CD14-positive monocyte (primary cell): ENCODE measurements around the gene GTF2H3. TPM values are rescaled to one million over a fixed set of nuclear protein-coding genes. Genes with fewer than 3 reads are reported as not detected.

Experiments used
- DNase-seq, 3 donors: peaks; one replicate each; pipeline ENCODE4 v3.0.0-alpha.2; 2011 to 2022
- H2AFZ ChIP-seq: 2 replicates; pipeline ENCODE4 v1.6.0; 2012; ENCODE audit warnings: mild to moderate bottlenecking, low read depth, low read length, inconsistent platforms; ENCODE audit not compliant: insufficient read depth, poor library complexity, severe bottlenecking
- H3K27ac ChIP-seq, 2 donors: 1 replicate in 1 of 2; 2 replicates in 1 of 2; pipeline ENCODE4 v1.5.1; 2012 to 2013; ENCODE audit warnings: low read length in 2 of 2, control low read depth in 1 of 2, inconsistent platforms in 1 of 2, low read depth in 1 of 2, mild to moderate bottlenecking in 1 of 2
- H3K27me3 ChIP-seq, 2 donors: one replicate each; pipeline versions ENCODE4 v1.6.0 to v1.6.1; 2011 to 2013; ENCODE audit warnings: low read length in 2 of 2; ENCODE audit not compliant: control insufficient read depth in 2 of 2, insufficient read depth in 2 of 2
- H3K36me3 ChIP-seq, 2 donors: replicated peaks in 1 of 2; 1 replicate in 1 of 2; 2 replicates in 1 of 2; pipeline versions ENCODE4 v1.5.1 to v1.6.1; 2012 to 2013; ENCODE audit warnings: low read length in 2 of 2, control low read depth in 1 of 2, inconsistent platforms in 1 of 2, mild to moderate bottlenecking in 1 of 2; ENCODE audit not compliant: insufficient read depth in 2 of 2, control insufficient read depth in 1 of 2
- H3K4me1 ChIP-seq, 2 donors: 1 replicate in 1 of 2; 2 replicates in 1 of 2; pipeline versions ENCODE4 v1.5.1 to v1.6.1; 2012 to 2013; ENCODE audit warnings: low read length in 2 of 2, control low read depth in 1 of 2, inconsistent platforms in 1 of 2, mild to moderate bottlenecking in 1 of 2, moderate library complexity in 1 of 2; ENCODE audit not compliant: insufficient read depth in 2 of 2, control insufficient read depth in 1 of 2
- H3K4me2 ChIP-seq: replicated peaks from 2 replicates; pipeline ENCODE3; 2012; ENCODE audit warnings: low read length, moderate library complexity, mild to moderate bottlenecking; ENCODE audit not compliant: poor library complexity, severe bottlenecking; ENCODE audit errors: extremely low read depth
- H3K4me3 ChIP-seq, 3 experiments: fragments of 200-600 bp in 1 of 3; sonication (generic) in 1 of 3; replicated peaks in 1 of 3; 1 replicate in 2 of 3; 2 replicates in 1 of 3; pipeline ENCODE4 v1.5.1; 2011 to 2013; ENCODE audit warnings: low read length in 3 of 3, mild to moderate bottlenecking in 3 of 3, control low read depth in 2 of 3, low read depth in 2 of 3, inconsistent platforms in 1 of 3, moderate library complexity in 1 of 3
- H3K79me2 ChIP-seq: 2 replicates; pipeline ENCODE4 v1.6.0; 2012; ENCODE audit warnings: mild to moderate bottlenecking, control low read depth, inconsistent platforms, low read length, moderate library complexity; ENCODE audit not compliant: insufficient read depth
- H3K9ac ChIP-seq: 2 replicates; pipeline ENCODE4 v1.6.0; 2017; ENCODE audit warnings: low read length, mild to moderate bottlenecking; ENCODE audit not compliant: insufficient read depth, poor library complexity, severe bottlenecking
- H3K9me3 ChIP-seq, 2 donors: replicated peaks in 1 of 2; 1 replicate in 1 of 2; 2 replicates in 1 of 2; pipeline versions ENCODE4 v1.5.1 to v1.6.1; 2012 to 2013; ENCODE audit warnings: low read length in 2 of 2, control low read depth in 1 of 2; ENCODE audit not compliant: control insufficient read depth in 1 of 2, insufficient read depth in 1 of 2
- H4K20me1 ChIP-seq: 2 replicates; pipeline ENCODE4 v1.6.0; 2012; ENCODE audit warnings: mild to moderate bottlenecking, low read length, control low read depth, moderate library complexity; ENCODE audit not compliant: insufficient read depth
- H3K27ac Mint-ChIP-seq, 7 donors: one replicate each; pipeline ENCODE4 v1.8.0; 2020; ENCODE audit warnings: mild to moderate bottlenecking in 7 of 7, mixed read lengths in 7 of 7, moderate library complexity in 6 of 7, inconsistent platforms in 2 of 7
- H3K27me3 Mint-ChIP-seq, 3 donors: one replicate each; pipeline ENCODE4 v1.8.0; 2021 to 2022; ENCODE audit warnings: low read depth in 3 of 3, mild to moderate bottlenecking in 3 of 3, mixed read lengths in 3 of 3, moderate library complexity in 3 of 3, inconsistent platforms in 1 of 3
- H3K36me3 Mint-ChIP-seq, 2 donors: one replicate each; pipeline ENCODE4 v1.8.0; 2020; ENCODE audit warnings: mixed read lengths in 2 of 2, inconsistent platforms in 1 of 2, mild to moderate bottlenecking in 1 of 2
- H3K4me1 Mint-ChIP-seq: one replicate; pipeline ENCODE4 v1.8.0; 2020; ENCODE audit warnings: mild to moderate bottlenecking, mixed read lengths
- H3K4me3 Mint-ChIP-seq, 2 donors: one replicate each; pipeline ENCODE4 v1.8.0; 2020; ENCODE audit warnings: mild to moderate bottlenecking in 2 of 2, mixed read lengths in 2 of 2, moderate library complexity in 1 of 2
- H3K9me3 Mint-ChIP-seq, 7 donors: one replicate each; pipeline ENCODE4 v1.8.0; 2020 to 2022; ENCODE audit warnings: mixed read lengths in 7 of 7, mild to moderate bottlenecking in 6 of 7, moderate library complexity in 6 of 7, inconsistent platforms in 2 of 7
- WGBS: methylation state at CpG from one replicate; pipeline ENCODE4 v1.1.5; 2013; ENCODE audit warnings: missing lambda C conversion rate; ENCODE audit not compliant: insufficient coverage; 5-methylcytosine and 5-hydroxymethylcytosine counted together
- intact Hi-C, 2 donors: fragments of 100-400 bp; cut with micrococcal nuclease; formaldehyde crosslinking; loops; one replicate each; pipeline versions ENCODE4 v1.15.0 to v1.15.1; 2023
- polyA plus RNA-seq, 3 donors: library from polyadenylated mRNA; depleted of rRNA in 1 of 3; unstranded in 2 of 3; stranded (reverse) in 1 of 3; fragments of 300-500 nt in 2 of 3; fragments of >200 nt in 1 of 3; fragmentation: Illumina TruSeq in 2 of 3; gene quantifications; 1 replicate in 2 of 3; 2 replicates in 1 of 3; pipeline ENCODE4 v1.2.3, GENCODE V29; 2012 to 2021
- TF ChIP-seq, protein P1 (sequence below): fragments of 200-600 bp; IDR thresholded peaks from one replicate; pipeline ENCODE4 v1.8.0; 2022; ENCODE audit warnings: antibody characterized with exemption, mild to moderate bottlenecking

The GTF2H3 gene
- polyA plus RNA-seq, 3 donors: 8.2 to 21.7 (median 12.3) TPM

DNA sequence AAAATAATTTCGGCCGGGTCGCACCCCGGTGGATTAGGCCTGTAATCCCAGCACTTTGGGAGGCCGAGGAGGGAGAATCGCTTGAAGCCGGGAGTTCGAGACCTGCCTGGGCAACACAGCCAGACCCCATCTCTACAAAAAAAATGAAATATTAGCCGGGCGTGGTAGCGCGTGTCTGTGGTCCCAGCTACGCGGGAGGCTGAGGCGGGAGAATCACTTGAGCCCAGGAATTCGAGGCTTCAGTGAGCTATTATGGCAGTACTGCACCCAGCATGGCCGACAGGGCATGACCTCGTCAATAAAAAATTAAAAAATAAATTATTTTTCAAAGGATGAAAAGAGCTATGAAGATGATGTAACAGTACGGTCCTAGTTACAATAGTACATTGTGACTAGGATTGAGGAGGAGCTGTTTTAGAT is 523 bp downstream of the GTF2H3 start:
- H3K4me1 Mint-ChIP-seq: peaks cover 15% of the 10 kb centered on the region
- H3K9ac ChIP-seq: peak overlapping the region; percentile 92
- H3K36me3 ChIP-seq: peaks cover 21 to 28% of the 10 kb centered on the region in 2 donors
- no peaks in the 10 kb centered on the region for H3K27me3 ChIP-seq
- no peak for DNase-seq
- peak overlapping the region; percentile 85 to 95 for H3K4me3 Mint-ChIP-seq
- H3K27ac ChIP-seq: peak overlapping the region; percentile 45 to 97
- H3K9me3 Mint-ChIP-seq: no peaks in the 10 kb centered on the region
- peak overlapping the region; percentile 92 to 96 (median 94) for H3K27ac Mint-ChIP-seq
- TF ChIP-seq, protein P1, sequence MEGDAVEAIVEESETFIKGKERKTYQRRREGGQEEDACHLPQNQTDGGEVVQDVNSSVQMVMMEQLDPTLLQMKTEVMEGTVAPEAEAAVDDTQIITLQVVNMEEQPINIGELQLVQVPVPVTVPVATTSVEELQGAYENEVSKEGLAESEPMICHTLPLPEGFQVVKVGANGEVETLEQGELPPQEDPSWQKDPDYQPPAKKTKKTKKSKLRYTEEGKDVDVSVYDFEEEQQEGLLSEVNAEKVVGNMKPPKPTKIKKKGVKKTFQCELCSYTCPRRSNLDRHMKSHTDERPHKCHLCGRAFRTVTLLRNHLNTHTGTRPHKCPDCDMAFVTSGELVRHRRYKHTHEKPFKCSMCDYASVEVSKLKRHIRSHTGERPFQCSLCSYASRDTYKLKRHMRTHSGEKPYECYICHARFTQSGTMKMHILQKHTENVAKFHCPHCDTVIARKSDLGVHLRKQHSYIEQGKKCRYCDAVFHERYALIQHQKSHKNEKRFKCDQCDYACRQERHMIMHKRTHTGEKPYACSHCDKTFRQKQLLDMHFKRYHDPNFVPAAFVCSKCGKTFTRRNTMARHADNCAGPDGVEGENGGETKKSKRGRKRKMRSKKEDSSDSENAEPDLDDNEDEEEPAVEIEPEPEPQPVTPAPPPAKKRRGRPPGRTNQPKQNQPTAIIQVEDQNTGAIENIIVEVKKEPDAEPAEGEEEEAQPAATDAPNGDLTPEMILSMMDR: no peak
- H3K4me2 ChIP-seq: peak overlapping the region; percentile 92
- intact Hi-C loops: no loop called here
- no peaks in the 10 kb centered on the region for H4K20me1 ChIP-seq
- H3K4me1 ChIP-seq: peaks cover 13 to 24% of the 10 kb centered on the region in 2 donors
- 26% methylated on average over 9 of the region's 19 CpGs for WGBS
- peak overlapping the region; percentile 95 for H2AFZ ChIP-seq
- no peaks in the 10 kb centered on the region for H3K27me3 Mint-ChIP-seq
- H3K4me3 ChIP-seq: peak overlapping the region; percentile 65 to 98 (median 97)
- H3K9me3 ChIP-seq: no peaks in the 10 kb centered on the region
- H3K36me3 Mint-ChIP-seq: peaks cover 21 to 32% of the 10 kb centered on the region in 2 donors
- peaks cover 42% of the 10 kb centered on the region for H3K79me2 ChIP-seq

DNA sequence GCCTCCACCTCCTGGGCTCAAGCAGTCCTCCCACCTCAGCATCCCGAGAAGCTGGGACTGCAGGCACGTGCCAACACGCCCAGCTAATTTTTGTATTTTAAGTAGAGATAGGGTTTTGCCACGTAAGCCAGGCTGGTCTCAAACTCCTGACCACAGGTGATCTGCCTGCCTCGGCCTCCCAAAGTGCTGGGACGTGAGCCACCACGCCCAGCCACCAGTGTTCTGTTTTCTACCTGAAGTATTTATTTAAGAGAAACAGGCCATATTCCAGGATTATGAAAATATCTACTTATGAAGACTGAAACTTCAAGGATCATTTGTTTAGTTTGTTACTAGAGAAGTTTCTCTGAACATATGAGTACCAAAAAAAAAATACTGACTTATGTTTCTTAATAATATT is 10.3 kb downstream of the GTF2H3 start:
- Mint-ChIP-seq H3K4me3 (no peak overlapping the region), H3K27me3 (peaks cover 0 to 2% (median 0%) of the 10 kb centered on the region in 3 donors), H3K9me3 (no peaks in the 10 kb centered on the region), H3K4me1 (no peaks in the 10 kb centered on the region), H3K36me3 (peaks cover 40 to 70% of the 10 kb centered on the region in 2 donors), H3K27ac (no peak overlapping the region)
- WGBS: 100% methylated on average over 2 of the region's 7 CpGs
- no peaks in the 10 kb centered on the region for H4K20me1 ChIP-seq
- H3K36me3 ChIP-seq: peaks cover 31 to 80% of the 10 kb centered on the region in 2 donors
- no peaks in the 10 kb centered on the region for H3K27me3 ChIP-seq
- H3K79me2 ChIP-seq: no peaks in the 10 kb centered on the region
- H3K27ac ChIP-seq: no peak overlapping the region
- DNase-seq: no peak
- no peak overlapping the region for H3K4me3 ChIP-seq
- H3K4me2 ChIP-seq: no peak overlapping the region
- H3K9ac ChIP-seq: no peak overlapping the region
- intact Hi-C loops: no loop called here
- TF ChIP-seq, protein P1: no peak
- H2AFZ ChIP-seq: no peak overlapping the region
- no peaks in the 10 kb centered on the region for H3K4me1 ChIP-seq
- H3K9me3 ChIP-seq: no peaks in the 10 kb centered on the region
